GM18951 (cell line): ENCODE measurements around the gene ING5.
"Not testable (repeated sequence)": the region's sequence is repeated elsewhere in the genome, so short reads cannot be mapped to it uniquely, and the experiment has no call there.

Source experiments
- POLR2A ChIP-seq: IDR thresholded peaks from 4 replicates; pipeline ENCODE4 v1.6.1; 2011; ENCODE audit warnings: mild to moderate bottlenecking; ENCODE audit not compliant: insufficient read length, insufficient read depth; ENCODE audit errors: extremely low read depth
- in situ Hi-C: fragments of 300-500 bp; cut with MboI; formaldehyde crosslinking; loops from one replicate; pipeline ENCODE4 v1.12.0; 2022; ENCODE audit warnings: low sequenced_read_pairs, mixed read lengths, inconsistent platforms; ENCODE audit not compliant: unreplicated experiment

Gene ING5

DNA sequence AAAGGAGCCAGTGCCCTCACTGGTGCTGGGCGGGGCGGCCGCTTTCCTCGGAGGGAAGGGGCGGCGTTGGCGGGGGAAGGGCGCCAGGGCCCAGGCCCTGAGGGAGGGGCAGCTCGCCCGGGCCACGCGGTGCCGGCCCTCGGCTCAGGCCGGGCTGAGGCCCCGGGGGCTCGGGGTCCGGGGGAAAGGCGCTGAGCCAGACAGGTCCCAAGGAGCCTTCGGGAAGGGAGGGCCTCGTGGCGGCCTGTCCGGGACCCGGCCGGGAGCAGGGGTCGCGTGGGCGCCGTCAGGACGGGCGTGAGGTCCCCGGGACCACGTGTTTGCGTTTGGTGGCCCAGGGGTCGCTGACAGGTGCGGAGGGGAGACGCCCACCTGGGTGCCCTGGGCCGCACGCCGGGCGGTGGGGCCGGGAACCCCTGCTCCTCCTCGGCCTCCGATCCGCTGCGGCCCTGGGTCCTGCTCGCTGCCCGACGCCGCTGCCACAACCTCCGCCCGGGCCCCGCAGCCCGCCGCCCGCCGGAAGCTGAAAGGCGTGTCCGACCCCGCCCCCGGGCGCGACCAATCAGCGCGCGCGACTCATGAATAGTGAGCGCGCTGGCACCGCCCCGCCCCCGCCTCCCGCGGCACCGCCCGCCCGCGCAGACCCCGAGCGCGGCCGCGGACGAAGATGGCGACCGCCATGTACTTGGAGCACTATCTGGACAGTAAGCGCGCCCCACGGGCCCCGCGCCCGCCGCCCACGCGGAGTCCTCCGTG lies at the start of gene ING5:
Gene ING5 (plus strand): TSS at position 641 of the 756 bp plus-strand sequence. CDS start 27 bp downstream, at position 668.
- peak; percentile 77 for TF ChIP-seq POLR2A
- in situ Hi-C loops: no loop called here

DNA sequence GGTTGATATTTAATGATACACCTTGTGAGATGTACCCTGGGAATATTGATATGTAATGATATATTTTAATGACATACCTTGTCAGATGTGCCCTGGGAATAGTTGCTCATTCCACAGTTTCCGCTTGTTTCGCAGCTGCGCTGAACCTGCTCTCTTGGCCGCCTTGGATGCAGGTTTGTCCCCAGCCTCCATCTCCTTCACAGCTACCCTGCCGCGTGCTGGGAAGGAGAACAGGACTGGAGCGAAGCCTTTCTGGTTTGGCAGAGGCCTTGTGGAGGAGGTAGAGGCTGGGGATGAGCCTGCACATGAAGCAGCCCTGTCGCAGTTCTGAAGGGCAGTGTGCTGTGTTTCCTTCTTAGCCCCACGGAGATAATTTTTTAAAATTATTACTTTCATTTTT lies 49.7 kb upstream of the ING5 start:
- in situ Hi-C loops: no loop called here
- no peak for TF ChIP-seq POLR2A

DNA sequence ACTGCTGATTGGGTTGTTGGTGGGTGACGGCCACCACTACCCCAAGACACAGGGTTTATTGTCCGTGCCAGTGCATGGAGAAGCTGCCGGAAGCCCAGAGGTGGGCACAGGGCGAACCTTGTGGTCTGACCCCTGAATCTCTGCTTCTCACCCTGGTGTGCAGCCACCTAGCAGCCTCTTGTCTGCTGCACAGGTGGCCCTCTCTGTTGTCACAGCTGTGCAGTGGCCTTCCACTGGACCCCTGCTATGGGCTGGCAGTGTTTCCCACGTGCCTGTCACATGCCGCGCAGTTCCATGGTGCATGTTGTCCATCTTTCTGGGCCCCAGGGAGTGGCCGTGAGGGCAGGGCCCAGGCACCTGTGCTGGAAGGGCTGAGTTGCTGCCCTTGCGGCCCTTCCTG lies 49.1 kb upstream of the ING5 start:
- TF ChIP-seq POLR2A: no peak
- in situ Hi-C loops: no loop called here

DNA sequence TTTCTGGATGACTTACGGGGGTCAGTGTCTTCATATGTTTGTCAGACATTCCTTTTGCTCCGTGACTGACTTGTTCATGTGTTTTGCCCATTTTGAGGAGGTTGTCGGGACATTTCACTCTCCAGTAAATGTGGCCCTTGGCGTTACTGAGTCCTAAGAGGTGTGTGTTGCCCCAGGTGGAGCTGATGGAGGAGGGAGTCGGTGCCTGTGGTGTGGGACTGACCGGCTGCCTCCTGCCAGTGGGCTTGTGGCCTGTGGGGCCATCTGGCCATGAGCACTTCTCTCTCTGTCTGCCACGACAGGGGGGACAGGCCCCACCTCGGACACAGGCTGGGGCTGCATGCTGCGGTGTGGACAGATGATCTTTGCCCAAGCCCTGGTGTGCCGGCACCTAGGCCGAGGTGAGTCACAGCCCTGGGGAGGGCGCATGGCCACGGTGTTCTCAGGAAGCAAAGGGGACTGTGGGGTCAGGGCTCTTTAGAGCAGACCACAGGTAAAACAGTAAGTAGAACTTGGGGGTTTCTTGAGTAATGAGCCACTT lies 48.6 kb upstream of the ING5 start:
- TF ChIP-seq POLR2A: no peak
- in situ Hi-C loops: no loop called here

DNA sequence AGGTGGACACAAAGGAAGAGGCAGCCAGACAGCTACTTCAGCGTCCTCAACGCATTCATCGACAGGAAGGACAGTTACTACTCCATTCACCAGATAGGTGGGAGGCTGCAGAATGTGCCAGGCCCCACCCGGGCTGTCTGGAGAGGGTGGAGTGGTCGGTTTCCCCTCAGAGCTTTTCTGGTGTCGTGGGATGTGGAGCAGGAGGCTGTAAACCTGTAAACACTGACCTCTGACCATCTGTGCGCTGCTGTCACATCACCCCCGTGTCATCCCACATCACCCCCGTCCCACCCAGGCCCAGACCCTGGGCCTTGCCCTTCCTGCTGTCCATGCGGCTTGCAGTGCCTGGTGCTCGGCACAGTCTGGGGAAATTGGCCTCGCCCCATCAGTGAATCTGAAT lies 47.3 kb upstream of the ING5 start:
- in situ Hi-C loops: no loop called here
- no peak for TF ChIP-seq POLR2A

DNA sequence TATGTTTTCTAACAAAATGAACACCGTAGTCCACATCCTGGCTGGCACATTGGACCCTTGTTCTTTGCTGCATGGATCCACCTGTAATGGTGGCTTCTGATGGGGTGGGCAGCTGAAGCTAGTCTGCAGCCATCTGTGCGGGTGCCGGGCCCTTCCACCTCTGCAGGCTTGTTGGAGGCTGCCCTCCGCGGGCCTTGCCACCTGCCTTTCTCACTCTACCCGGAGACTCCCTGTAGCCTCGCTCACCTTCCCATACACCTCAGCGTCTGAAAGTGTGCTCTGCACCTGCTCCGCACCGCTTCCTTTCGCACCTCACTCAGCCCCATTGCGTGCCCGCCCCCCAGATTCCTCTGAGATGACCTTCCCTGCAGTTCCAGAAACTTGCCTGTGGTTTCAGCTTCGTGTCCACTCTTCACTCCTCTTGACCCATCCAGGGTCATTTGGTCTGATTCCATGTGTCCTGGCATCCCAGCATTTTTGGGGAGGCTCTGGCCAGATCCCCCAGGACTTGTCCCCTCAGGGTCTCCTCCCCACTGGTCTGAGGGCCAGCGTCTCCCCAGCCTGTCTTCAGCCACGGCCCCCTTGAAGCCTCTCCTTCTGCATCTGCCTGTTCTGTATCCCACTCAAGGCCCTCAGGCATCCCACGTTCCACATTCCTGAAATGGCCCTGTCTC lies 46.2 kb upstream of the ING5 start:
- in situ Hi-C loops: no loop called here
- TF ChIP-seq POLR2A: no peak

DNA sequence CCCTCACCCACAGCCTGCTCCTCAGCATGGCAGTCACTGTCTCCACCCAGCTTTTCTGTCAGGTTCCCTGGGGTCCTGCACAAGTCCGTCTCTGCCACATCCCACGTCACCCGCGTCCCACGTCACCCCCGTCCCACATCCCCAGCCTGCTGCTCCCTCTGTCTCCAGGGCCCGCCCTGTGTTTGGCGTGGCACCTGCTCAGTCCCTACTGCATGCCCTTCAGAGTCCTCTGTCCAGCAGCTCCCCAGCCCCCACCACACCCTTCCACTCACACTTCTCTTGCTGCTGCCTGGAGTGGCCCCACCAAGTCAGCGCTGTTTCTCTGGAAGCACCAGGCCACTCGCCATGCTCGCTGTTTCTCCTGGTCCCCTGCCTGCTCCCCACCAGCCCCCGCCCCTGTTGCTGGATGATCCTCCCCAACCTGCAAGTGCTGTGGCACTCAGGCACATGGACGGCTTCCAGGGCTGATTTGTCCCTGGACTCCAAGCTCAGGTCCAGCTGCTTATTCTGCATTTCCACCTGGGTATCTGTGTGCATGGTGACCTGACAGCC lies 45.6 kb upstream of the ING5 start:
- in situ Hi-C loops: no loop called here

DNA sequence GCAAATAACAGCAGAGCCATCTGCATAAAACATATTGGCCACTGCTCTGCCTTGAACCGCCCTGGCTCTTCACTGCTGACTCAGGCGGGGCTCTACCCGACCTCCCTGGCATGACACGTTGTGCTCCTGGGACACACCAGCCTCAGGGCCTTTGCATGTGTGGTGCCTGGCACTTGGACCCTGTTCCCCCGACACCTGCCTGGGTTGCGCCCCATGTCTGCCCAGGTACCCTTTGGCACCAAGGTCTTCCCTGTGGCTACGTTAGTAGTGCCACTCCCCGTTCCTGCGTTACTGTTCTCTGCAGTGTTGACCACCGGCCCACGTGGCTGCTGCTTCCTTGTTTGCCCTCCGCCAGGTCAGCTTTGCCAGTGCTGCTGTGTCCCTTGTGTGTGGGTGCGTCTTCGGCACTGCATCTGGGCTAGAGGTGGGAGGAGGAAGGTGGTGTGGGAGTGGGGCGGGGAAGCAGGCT lies 44.0 kb upstream of the ING5 start:
- in situ Hi-C loops: no loop called here
- TF ChIP-seq POLR2A: no peak

More for the DNA sequence above, 45.6 kb upstream of the ING5 start:
- no peak for TF ChIP-seq POLR2A

DNA sequence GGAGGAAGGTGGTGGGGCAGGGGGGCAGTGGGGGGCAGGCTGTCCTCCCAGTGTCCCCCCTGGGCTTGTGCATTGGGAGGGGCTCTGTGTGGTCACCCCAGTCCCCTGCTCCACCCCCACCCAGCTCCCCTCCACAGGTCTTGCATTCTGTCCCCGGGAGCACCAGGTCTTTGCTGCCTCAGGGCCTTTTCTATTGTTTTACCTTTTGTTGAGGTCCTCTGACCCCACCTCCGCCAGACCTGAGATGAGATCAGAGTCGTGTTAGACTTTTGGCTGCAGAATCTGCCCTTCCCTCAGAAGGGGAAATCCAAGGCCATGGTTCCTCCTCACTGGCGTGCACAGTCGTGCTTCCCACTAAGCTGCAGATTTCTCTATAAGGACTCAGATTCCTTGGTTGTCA lies 43.5 kb upstream of the ING5 start:
- in situ Hi-C loops: no loop called here
- TF ChIP-seq POLR2A: no peak

DNA sequence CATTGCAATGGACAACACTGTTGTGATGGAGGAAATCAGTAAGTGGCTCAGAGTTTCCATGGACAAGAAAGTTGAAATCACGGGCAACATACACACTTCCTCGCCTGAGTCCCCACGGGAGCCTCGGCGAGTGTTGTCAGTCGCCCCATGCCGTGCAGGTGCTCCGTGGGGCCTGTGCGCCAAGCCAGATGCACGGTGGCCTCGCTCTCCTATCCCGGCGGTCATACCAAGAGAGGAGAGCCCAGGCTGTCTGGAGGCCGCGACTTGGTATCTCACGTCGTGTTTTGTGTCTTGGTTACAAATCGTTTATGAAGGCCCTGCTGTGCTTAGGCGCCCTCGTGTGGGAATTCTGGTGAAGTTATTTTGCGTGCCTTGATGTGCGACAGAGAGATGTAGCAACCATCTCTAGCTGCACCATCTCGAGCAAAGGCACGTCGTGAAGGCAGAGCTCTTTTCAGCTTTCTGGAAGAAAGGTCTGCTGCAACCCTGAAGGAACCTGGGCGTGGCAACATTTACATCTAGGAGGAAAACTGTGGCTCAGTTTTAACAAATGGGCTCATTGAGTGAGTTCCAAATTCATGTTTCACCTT lies 42.6 kb upstream of the ING5 start:
- in situ Hi-C loops: no loop called here
- no peak for TF ChIP-seq POLR2A

DNA sequence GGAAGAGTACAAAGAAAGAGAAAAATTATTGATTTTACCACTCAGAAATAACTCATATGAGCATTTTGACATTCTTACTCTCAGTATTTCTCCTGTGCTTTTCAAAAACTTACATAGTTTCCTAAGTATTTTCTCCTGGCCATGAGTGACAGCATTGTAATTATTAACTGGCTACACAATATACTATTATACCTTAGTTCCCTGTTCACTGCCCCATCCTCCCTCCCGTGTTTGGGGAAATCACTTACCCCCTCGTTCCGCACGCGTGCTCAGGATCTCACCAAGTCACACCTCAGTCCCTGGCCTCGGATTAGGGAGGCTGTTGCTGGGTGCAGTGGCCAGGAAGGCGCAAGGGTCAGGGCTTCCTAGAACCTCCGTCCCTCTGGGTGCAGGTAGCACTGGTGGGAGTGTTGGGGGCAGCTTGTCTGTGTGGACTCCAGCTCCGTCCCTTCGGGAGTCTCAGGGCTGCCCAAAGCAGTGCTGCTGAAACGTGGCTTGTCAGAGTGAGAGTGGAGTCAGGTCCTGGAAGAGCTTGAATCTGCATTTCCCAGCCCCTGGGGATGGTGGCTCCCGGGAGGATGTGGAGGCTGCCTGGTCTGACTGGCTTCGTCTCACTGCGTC lies 41.1 kb upstream of the ING5 start:
- no peak for TF ChIP-seq POLR2A
- in situ Hi-C loops: no loop called here

DNA sequence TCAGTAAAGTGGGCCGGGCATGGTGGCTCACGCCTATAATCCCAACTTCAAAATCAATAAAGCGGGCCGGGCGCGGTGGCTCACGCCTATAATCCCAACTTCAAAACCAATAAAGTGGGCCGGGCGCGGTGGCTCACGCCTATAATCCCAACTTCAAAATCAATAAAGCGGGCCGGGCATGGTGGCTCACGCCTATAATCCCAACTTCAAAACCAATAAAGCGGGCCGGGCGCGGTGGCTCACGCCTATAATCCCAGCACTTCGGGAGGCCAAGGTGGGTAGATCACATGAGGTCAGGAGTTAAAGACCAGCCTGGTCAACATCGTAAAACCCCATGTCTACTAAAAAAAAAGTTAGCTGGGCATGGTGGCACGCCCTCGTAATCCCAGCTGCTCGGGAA lies 39.1 kb upstream of the ING5 start:
- in situ Hi-C loops: not testable (repeated sequence)

DNA sequence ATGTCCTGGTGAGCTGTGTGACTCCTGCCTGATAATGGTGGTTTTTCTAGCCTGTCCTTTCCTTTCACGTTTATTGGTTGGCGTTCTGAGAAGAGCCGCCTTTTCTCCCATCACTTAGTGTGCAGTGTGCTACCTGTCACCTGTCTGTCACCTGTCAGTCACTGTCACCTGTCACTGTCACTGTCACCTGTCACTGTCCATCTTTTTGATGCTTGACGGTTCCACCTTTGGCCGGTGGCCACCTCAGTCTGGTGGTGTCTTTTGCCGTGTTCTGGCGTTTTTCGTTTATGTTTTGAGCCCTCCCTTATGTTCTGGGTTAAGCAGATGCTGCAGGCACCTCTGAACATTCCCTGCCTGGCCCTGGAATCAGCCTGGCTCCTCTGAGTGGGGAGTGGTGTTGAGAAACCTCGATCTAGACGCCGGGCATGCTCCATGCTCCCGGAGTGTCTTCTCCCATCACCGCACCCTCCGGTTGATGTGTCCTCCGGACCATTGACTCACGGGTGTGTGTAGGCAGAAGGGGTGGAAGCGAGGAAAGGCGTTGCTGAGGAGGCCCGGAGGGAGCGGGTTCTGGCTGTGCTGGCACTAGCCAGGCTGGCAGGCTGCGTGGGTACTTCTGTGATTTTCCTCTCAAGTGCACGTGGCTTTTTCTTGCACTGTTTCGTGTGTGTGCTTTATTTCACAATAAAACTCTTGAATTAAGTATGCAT lies 36.0 kb upstream of the ING5 start:
- no peak for TF ChIP-seq POLR2A
- in situ Hi-C loops: no loop called here
